Measurements from ENCODE around the gene NEURL3. TPM values are rescaled to one million over a fixed set of nuclear protein-coding genes. Genes with fewer than 3 reads are reported as not detected.
A peak's percentile ranks its signal among the peaks of the same experiment; 100 is the strongest.

NEURL3 gene
- total and polyA plus RNA-seq, 9 of the 15 experiments (the other 6 are each of a cell fraction or from before 2014, with no cell fraction given), result not detected

GRCh38 chr2:96477458-96477857 lies 27.7 kb downstream of the NEURL3 start:
- Histone ChIP-seq H3K27me3 (ENCODE audit: control insufficient read depth in 2 of 2, insufficient read depth in 2 of 2, low read length in 2 of 2) (peaks cover 9 to 19% of the 10 kb centered on the region in 2 experiments), H4K20me1 (replicated peaks; ENCODE audit: control insufficient read depth, insufficient read depth, low read length) (no peaks in the 10 kb centered on the region), H3K4me1 (replicated peaks in 1 of 2; ENCODE audit: control insufficient read depth in 2 of 2, insufficient read depth in 2 of 2, low read length in 2 of 2) (no peaks in the 10 kb centered on the region), H2AFZ (ENCODE audit: low read depth, low read length) (no peak overlapping the region), H3K9ac (ENCODE audit: insufficient read depth in 1 of 2, low read depth in 2 of 2, low read length in 2 of 2) (no peak overlapping the region), H3K79me2 (ENCODE audit: control insufficient read depth, insufficient read depth, low read length) (no peaks in the 10 kb centered on the region), H3K4me3 (no peak overlapping the region), H3K9me3 (replicated peaks; ENCODE audit: control insufficient read depth, insufficient read depth, low read depth, low read length) (no peaks in the 10 kb centered on the region), H3K9me1 (ENCODE audit: control insufficient read depth, insufficient read depth, low read length) (no peaks in the 10 kb centered on the region), H3K27ac (ENCODE audit: extremely low read depth, low read depth, low read length) (no peak overlapping the region), H3K4me2 (ENCODE audit: insufficient read depth, low read length) (no peak overlapping the region), H3K36me3 (ENCODE audit: control insufficient read depth, insufficient read depth, low read length) (no peaks in the 10 kb centered on the region)
- 0% methylated on average over 1 of the region's 1 CpG for WGBS (ENCODE audit: insufficient coverage, low coverage, missing lambda C conversion rate)
- FAIRE-seq (no peak), ATAC-seq (no peak), DNase-seq (ENCODE audit: extremely low read depth in 1 of 4, low spot score in 3 of 4) (no peak)
- BruUV-seq (replicated peaks), result no TSS peak
- TF ChIP-seq DACH1 (IDR thresholded peaks at IDR 0.05; ENCODE audit: partially characterized antibody), result peak; percentile 94
- TF ChIP-seq NKRF (IDR thresholded peaks at IDR 0.05; ENCODE audit: borderline replicate concordance), result no peak
- TF ChIP-seq ZNF695 (CRISPR knock-in tag; IDR thresholded peaks at IDR 0.05), result no peak
- intact Hi-C loops (cut with micrococcal nuclease) (no loop called here), in situ Hi-C loops (cut with MboI) (no loop called here)
- ChIA-PET CTCF (ENCODE audit: low intra/inter-chr PET ratio) (no interaction called here), POLR2A (no interaction called here)

GRCh38 chr2:96471772-96472171 lies 33.4 kb downstream of the NEURL3 start:
- peaks cover 0 to 6% of the 10 kb centered on the region in 2 experiments; a peak in 1 of 5 replicates for H3K4me1 ChIP-seq (replicated peaks in 1 of 2; ENCODE audit: control insufficient read depth in 2 of 2, insufficient read depth in 2 of 2, low read length in 2 of 2)
- no peaks in the 10 kb centered on the region for H3K9me1 ChIP-seq (ENCODE audit: control insufficient read depth, insufficient read depth, low read length)
- ChIA-PET POLR2A (no interaction called here), CTCF (ENCODE audit: low intra/inter-chr PET ratio) (interaction anchor here (0.5 kb wide), 1 partner anchor 531 kb away, joined by 3 read pairs; no protein-coding TSS in a partner anchor)
- H4K20me1 ChIP-seq (replicated peaks; ENCODE audit: control insufficient read depth, insufficient read depth, low read length), result no peaks in the 10 kb centered on the region
- intact Hi-C loops (cut with micrococcal nuclease), result no loop called here
- 15% methylated on average over 6 of the region's 6 CpGs for WGBS (ENCODE audit: insufficient coverage, low coverage, missing lambda C conversion rate)
- DNase-seq (ENCODE audit: extremely low read depth in 1 of 4, low spot score in 3 of 4) (no peak), FAIRE-seq (no peak), ATAC-seq (no peak)
- H3K27ac ChIP-seq (ENCODE audit: extremely low read depth, low read depth, low read length), result no peak overlapping the region
- H3K27me3 ChIP-seq (ENCODE audit: control insufficient read depth in 2 of 2, insufficient read depth in 2 of 2, low read length in 2 of 2), result peaks cover 8 to 32% of the 10 kb centered on the region in 2 experiments
- H2AFZ ChIP-seq (ENCODE audit: low read depth, low read length), result no peak overlapping the region
- no peak overlapping the region for H3K4me3 ChIP-seq
- in situ Hi-C loops (cut with MboI), result no loop called here
- H3K36me3 ChIP-seq (ENCODE audit: control insufficient read depth, insufficient read depth, low read length), result no peaks in the 10 kb centered on the region
- H3K9ac ChIP-seq (ENCODE audit: insufficient read depth in 1 of 2, low read depth in 2 of 2, low read length in 2 of 2), result no peak overlapping the region
- no peak for TF ChIP-seq NFE2L1 (tag; IDR thresholded peaks at IDR 0.05; ENCODE audit: borderline replicate concordance, low read depth)
- TF ChIP-seq TARDBP (IDR thresholded peaks at IDR 0.05), result no peak
- no peak for TF ChIP-seq HMG20A (CRISPR knock-in tag; conservative IDR thresholded peaks at IDR 0.05)
- no peak for TF ChIP-seq HSF4 (CRISPR knock-in tag; IDR thresholded peaks at IDR 0.05; ENCODE audit: borderline replicate concordance)
- no peak for TF ChIP-seq ZNF134 (CRISPR knock-in tag; conservative IDR thresholded peaks at IDR 0.05)
- no peak for TF ChIP-seq HDAC3 (IDR thresholded peaks at IDR 0.05; ENCODE audit: borderline replicate concordance, partially characterized antibody)
- no peak for TF ChIP-seq GATAD2B (IDR thresholded peaks at IDR 0.05; ENCODE audit: borderline replicate concordance)
- TF ChIP-seq XRCC5 (IDR thresholded peaks at IDR 0.05; ENCODE audit: low read depth, low read length), result no peak
- no peak for TF ChIP-seq ZNF507 (tag; conservative IDR thresholded peaks at IDR 0.05)
- TF ChIP-seq EGR1 (conservative IDR thresholded peaks at IDR 0.05), result no peak
- no peak for TF ChIP-seq CREB5 (CRISPR knock-in tag; IDR thresholded peaks at IDR 0.05)
- no peaks in the 10 kb centered on the region for H3K9me3 ChIP-seq (replicated peaks; ENCODE audit: control insufficient read depth, insufficient read depth, low read depth, low read length)
- BruUV-seq (replicated peaks), result no TSS peak
- H3K4me2 ChIP-seq (ENCODE audit: insufficient read depth, low read length), result no peak overlapping the region
- H3K79me2 ChIP-seq (ENCODE audit: control insufficient read depth, insufficient read depth, low read length), result no peaks in the 10 kb centered on the region

All from K562 (cell line).